Superior temporal gyrus (tissue), 1 donor: ENCODE measurements around the gene PLOD2.

Experiments used
- DNase-seq: peaks from one replicate; pipeline ENCODE4 v3.0.0-alpha.2; 2016; ENCODE audit errors: extremely low spot score

PLOD2 gene

DNA sequence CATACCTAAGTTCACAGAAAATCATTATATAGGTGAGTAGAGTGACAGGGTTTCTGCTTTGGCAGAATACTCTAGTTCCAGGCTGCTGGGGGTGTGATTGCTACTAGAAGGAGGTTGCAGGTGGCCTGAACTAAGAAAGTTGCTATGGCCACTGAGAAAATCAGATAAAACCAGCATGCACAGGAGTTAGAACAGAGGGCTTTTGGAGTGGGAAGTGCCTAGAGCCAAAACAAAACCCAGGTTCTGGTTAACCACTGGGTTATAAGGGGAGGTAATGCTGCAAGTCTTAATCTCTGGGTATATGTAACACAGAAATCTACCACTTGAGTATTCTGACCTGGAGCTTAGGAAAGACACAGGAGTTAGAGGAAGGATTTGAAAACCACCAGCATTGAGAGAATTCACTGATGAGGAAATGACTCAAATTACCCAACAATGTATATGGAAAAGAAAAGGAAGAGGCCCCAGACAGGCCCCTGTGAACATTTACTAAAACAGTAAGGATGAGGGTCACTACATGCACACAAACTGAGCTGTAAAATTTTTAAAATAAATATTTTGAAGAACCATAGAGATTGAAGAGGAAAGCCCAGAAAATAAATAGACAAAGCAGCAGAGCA, 60.0 kb downstream of the PLOD2 start:
- DNase-seq, result no peak

DNA sequence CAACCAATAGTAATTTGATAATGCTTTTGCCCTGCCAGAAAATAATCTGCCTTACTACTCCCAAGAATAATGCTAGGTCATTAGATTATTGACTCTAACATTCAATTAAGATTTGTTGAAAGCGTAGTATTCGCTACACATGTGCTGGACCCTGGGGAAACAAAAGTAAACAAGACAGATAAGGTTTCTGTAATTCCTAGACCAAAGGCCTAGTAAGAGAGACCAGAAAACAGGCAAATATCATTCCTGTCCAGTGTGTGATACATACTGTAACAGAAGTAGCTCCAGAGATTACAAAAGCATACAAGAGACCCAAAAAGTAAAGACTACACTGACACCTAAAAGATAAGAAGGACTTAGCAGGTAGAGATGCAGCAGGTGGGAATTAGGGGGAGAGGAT, 60.8 kb downstream of the PLOD2 start:
- no peak for DNase-seq

DNA sequence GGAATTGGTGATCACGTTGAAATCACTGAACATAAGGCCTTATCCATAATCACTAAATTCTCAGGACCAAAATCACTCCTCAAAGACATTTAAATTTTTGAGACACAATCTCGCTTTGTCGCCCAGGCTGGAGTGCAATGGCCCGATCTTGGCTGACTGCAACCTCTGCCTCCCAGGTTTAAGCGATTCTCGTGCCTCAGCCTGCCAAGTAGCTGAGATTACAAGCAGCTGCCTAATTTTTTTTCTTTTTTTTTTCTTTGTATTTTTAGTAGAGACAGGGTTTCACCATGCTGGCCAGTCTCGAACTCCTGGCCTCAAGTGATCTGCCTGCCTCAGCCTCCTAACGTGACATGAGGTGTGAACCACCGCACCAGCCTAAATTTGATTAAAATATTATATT, 61.7 kb downstream of the PLOD2 start:
- no peak for DNase-seq

DNA sequence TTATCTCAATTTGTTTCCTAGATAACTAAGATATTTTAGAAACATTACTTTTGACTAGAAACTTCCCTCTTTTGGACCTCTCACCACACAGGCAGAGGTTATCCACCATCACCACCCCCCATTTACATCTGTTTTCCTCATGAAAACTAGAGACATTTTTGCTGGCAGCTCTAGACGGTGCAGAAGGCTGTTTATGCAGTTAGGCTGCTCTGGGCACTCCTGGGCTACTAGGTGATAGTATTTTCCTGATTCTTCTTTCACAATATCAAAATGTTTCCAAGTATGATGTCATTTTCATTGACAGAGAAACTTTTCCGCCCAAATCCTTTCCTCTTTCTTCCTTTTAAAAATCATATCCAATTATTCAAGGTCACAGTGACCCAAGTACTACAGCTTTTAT, 67.1 kb downstream of the PLOD2 start:
- no peak for DNase-seq

DNA sequence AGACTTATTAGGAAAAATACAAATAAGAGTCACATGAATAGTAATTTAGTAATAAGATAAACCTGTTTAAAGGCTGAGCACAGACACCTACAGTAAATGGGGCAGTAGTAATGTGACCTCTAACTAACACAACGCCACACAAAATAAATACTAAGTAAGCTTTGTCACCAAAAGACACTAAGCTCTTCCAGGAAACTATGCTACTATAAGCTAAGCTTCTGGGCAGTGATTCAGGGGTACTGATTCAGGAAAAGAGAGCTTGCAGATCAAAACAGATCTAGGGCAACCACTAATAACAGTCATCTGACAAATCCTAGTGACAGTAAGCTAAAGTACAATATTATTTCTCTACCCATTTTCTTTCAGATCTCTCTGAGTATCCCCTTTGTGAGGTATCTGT, 68.8 kb downstream of the PLOD2 start:
- no peak for DNase-seq

DNA sequence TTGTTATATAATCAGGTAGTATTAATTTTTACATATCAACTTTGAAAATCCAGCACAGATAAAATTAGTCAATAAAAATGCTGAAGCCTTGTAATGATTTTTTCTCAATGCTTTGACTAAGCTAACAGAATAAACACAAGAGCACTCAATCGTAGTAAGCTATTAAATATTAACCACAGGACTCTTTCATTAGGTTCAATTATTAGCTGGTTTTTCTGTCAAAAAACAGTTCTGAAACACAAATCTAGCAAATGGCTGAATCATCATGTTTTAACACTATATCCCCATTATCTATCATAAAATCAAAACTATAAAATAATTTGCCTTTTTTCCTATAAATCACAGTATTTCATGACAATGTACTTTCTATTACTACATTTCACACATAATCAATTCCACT, 69.6 kb downstream of the PLOD2 start:
- no peak for DNase-seq

DNA sequence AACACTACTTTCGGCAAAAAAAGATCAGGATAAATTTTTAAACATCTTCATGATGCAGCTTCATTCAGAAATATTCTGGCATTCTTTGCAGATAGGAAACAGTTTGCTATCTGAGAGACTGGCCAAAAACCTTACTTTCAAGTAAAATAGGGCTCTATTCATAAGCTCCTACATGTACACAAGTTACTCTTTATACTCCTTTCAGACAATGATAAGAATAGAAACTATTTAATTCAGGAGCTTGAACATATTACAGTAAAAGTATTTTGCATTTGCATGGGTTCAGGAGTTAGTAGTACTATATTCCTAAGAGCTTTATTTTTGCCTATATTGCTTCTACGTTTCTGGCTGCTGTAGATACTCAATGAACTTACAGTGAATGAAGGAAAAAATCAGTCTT, 70.5 kb downstream of the PLOD2 start:
- DNase-seq, result no peak

DNA sequence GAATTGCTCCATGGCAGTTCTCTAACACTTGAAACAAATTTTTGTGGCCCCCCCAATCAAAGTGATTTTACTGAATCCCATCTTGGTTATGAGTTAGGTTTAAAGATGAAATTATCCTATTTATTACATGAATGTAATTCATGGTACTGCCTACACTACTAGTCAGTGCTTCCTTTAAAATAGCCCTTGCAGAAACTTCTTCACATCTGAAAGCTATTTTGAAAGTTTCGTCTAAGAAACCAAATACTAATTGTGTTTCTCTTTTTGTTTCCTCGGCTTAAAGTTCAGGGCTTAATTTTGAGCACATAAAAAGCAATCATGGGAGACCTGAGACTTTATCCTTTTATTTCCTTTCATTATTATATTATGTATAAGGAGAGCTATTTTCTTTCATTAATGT, 72.1 kb downstream of the PLOD2 start:
- DNase-seq, result no peak

DNA sequence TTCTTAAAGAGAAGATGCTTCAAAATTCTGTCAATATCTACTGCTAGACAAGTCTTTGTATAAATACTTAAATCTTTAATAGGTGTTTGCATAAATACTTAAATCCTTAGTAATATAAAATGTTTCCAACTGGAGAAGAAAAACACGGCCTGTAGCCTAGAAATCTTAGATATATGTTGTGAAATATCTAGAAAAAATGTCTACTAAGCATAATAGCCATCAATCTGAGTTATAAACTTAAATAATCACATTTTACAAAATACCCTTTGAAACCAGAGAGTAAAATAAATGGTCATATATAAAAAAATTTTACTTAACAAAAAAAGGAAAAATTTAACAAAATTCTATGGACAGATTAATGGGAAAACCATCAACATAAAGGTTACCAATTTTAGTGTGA, 73.9 kb downstream of the PLOD2 start:
- DNase-seq, result no peak

DNA sequence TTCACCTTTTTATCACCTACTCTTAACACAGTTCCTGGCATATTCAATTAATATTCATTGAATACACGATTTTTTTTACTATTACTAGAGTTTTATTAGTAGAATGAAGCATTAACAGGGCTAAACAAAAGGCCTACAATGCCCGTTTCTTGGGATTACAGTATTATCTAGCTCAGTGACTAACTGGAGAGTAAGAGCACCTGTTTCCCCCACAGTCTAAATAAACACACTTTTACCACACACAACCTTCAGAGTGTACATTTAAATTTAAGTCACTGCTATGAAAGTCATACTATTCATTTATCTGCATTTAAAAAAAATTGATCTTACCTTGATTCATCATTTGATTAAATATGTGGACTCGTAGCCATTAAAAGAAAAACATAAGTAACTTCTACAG, 74.8 kb downstream of the PLOD2 start:
- no peak for DNase-seq

DNA sequence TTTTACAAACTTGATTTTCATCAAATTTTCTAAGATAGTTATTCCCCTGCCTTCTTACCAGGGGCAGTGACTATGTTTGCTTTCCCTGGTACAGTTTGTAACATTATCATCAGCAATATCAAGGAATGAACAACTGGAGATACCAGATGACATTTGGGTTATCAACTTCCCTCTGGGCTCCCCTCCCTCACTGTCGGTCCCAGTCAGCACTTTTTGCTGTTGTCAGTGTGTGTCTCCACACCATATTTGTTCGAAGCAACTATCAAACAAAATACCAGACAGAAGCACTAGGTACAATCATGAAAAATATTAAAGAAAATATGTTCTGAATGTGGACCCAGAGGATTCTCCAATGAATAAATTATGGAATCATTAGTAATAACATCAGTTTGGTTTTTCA, 75.3 kb downstream of the PLOD2 start:
- DNase-seq, result no peak

DNA sequence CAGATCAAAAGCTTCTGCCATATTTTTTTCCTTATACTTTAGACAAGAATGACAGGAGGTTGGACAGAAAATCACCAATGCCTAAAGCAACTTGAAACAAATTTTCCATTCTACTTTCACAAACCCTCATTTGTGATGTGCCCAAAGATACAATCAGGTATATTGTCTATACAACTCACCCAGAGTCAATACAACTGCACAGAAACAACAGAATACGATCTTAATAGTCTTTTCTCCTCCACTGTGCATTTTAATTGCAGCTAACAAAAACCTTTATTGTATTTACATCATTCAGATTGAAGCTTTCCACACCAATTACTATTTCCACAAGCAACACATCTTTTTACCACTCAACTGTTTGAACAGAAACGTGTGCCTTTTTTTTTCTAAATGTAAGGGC, 80.4 kb downstream of the PLOD2 start:
- no peak for DNase-seq

DNA sequence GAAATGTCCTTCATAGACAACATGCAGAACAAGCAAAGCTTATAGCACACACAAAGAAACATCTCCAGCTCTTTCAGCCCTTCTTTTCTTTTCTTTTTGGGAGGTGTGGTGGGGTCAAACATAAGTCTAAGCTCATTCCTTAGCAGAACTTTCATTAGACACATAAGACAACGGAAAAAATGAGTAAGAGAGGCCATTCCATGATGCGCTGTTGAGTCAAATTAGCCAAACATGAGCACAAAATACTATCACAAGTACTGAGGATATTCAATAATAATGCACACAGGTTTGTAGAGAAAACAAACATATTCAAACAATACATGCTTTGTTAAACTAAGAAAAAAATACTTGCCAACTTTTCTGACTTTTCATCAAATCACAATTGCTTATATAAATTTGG, 83.0 kb downstream of the PLOD2 start:
- no peak for DNase-seq

DNA sequence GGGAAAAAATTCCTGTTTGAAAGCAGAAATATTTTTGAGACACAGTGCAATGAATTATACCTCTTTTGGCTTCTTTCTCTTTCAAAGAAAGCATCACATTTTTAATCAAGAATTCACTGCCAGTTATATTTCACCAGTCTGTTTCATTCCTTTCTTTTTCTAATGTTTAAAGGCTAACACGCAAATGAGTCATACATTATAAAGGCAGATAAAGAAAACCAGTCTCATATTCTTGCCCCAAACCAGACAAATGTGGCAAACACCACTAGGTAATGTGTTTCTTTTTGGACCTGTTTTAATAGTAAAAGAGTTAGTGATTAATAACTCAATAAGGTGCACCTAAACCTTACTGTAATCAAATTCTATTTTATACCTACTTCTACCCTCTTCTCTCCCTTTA, 83.8 kb downstream of the PLOD2 start:
- no peak for DNase-seq

DNA sequence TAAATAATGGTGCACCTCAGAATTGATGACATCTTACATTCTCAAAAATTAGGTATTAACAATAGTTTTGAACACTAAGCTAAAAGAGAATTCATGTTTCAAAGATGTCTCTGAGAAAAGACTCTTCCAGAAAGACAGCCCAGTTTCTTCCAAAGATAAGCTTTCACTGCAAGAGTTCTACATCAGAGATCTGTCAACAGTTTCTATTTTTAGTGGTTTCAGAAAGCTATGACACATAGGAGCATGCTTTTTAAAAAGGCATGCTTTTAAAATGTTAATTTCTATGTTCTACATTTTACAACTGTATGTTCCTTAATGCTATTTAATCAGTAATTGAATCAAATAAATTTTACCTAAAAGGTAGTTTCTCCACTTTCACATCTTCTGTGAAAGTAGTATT, 88.2 kb downstream of the PLOD2 start:
- DNase-seq, result no peak

DNA sequence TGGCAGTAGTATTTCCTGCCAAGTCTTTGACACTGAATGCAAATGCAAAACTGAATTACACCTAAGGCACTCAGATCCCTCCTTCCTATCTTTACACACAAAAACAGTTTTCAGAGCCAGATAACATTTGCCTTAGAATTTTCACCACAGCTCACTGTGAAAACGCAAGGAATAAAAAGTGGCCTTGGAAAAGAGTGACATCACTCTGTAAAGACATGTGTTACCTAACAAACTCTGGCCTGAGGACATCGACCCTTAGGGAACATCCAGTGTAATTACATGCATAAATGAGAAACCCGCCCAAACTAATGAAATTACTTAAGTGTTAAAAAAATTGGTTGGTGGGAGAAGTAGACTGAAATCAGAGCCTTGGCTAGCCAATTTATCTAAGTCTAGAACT, 88.9 kb downstream of the PLOD2 start:
- DNase-seq, result no peak

DNA sequence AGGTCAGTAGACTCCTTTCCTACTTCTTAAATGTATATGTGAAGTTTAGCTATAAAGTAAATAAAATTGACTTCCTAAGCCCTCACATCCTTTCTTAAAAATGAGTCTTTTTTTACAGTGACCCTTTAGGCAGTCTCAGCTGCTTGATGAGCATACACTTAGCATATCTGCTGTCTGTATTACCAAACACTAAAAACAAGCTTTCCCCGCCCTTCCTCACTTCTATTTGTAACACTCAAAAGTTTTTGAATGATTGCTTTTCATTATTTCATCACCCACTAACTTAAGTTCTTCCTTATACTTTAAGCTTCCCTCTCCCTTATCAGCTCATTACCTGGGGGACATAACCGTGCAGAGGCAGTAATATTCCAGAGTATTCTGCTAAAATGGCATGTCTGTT, 89.4 kb downstream of the PLOD2 start:
- no peak for DNase-seq

DNA sequence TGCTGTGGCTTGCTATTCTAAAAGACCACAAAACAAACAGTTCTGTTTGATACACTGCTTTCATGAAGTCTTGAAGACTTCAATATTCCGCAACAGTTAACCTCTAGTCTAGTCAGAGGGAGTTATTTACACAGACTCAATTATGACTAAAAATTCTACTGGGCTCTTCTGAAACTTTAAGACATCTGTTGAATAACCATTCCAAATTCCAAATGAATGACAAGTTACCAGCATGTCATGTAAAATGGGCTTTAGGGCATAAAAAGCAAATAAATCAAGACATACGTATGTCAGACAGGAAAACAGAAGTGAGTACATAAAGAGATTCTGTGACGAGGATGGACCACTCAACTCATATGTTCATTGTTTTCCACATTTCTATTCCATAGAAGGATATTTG, 93.9 kb downstream of the PLOD2 start:
- DNase-seq, result no peak

DNA sequence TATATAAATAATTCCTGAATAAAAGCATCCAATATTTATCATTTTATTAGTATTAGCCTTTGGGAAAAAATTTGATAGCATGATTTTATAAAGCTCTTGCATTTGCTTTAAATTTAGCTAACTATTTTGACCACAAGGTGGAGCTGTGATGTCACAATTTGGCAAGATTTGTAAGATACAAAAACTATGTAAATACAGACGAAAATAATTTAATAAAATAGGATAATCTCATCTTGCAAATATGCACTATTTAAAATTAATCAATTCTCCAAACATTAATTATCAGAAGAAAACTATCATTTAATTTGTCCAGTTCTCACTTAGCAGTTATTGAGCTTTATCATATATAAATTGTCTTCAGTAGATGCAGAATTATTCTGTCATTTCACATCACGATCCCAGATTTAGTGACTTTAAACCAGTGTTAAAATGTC, 95.4 kb downstream of the PLOD2 start:
- DNase-seq, result peak; percentile 89

DNA sequence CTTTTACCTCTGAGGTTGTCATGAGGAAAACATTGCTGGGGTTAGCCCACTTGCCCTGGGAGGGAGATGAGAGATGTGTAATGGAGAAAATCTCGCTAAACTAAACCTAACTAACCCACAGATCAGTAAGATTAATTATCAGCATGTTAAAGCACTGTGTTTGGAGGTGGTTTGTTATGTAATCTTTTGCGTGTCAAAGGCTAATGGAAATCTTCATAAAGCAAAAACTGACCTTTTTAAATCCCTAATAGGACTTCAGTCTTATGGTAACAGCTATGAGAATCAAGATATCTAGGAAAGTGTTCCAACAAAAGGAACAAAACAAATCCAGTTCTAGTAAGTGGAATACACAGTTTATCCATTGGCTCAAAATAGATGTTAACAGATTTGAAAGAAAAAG, 102.7 kb downstream of the PLOD2 start:
- DNase-seq, result no peak

DNA sequence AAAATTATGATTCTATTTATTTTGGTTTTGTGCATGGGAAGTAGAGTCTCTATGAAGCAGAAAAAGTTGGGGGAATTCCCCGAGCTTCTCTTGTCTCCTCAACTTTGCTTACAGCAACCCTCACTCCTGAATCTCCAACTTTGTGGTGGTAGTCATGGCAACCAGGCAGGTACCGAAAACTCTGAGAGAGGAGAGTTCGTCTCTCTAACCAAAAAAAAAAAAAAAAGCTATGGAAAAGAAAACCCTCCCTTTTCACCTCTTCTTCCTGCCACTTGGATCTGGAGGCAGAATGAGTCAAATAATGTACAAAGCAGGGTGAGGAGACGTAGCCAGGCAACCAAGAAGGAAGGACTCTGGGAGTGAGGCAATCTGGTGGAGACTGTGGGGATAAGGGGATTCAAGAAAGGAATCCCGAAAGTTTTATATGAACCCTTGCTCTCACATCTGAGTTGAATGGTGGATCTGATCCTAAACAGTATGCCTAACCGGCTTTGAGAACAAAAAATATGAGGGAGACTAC, 108.1 kb downstream of the PLOD2 start:
- no peak for DNase-seq

DNA sequence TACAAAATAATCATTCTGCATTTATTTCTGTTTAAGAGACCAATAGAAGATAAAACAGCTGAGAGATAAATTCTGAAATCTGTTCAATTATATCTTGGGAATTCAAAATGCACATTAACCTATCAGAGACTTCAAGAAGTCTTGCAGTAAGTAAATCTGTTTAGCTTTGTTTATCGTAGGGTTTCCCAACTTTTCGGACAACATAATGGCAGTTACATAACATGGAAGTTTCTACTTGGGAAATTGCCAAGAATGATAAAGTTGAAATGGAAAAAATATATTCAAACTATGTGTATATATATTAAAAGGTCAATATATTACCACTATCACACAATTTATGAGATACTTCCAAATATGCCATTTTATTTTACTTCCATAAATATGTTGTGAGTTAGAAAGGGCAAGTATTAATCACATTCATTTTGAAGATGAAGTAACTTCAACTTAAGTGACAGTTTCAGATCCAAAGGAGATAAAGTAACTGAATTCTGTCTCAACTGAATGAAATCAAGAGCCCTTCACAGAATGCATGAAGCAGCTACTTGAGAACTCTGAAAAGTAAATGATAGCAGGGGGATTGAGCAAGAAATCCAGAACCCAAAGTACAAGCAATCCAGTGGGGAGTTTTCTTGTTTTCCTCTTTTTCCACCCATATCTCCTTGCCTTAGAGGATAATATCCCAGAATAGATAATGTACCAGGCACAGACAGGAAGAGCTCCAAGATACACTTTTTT, 108.8 kb downstream of the PLOD2 start:
- DNase-seq, result no peak

DNA sequence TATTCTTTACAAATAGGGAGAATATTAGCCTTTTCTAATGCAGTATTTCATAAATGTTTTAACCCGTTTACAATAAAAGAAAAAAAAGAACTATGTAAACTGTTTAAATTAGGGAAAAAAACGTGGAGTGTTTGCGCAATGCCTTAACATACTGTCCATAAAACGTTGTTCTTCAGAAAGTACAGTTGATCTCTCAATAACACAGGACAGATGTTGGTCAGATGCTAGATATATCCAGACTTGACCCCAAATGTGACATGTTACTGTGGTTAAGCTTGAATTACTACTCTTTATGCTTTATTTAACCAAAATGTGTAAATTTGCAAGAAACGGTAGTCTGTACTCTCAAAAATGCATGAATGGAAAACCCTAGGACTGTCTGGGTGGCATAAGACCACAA, 110.3 kb downstream of the PLOD2 start:
- no peak for DNase-seq

DNA sequence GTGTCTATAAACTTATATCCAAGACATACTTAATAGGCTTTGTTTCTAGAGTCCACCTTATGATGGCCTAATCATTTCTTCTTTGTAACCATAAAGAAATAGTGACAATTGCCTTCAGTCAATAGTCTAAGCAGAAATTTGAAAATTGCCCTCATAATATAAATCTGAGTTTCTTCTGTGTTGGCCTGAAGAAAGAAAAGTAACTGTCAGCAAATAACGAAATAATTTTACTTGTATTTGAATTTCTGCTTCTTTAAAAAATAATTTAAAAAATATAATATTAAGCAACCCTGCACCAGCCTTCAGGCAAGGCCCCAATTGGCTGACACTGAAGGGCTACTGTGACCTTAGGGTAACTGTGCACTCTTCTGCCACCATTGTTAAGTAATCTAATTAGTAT, 113.5 kb downstream of the PLOD2 start:
- no peak for DNase-seq
